NCI-H146 treated with DMSO at 0.1 percent for 48 hours (cell line): ENCODE results near the gene OSR1.
"Not testable (repeated sequence)": the region's sequence is repeated elsewhere in the genome, so short reads cannot be mapped to it uniquely, and the experiment has no call there.

Experiments used
- DNase-seq: peaks from one replicate; lab custom pipeline; 2025; ENCODE audit not compliant: unreplicated experiment; lab: John Stamatoyannopoulos, UW

Gene OSR1

GRCh38 chr2:19337202-19337601 is 21.2 kb downstream of the OSR1 start:
- DNase-seq = no peak

DNA sequence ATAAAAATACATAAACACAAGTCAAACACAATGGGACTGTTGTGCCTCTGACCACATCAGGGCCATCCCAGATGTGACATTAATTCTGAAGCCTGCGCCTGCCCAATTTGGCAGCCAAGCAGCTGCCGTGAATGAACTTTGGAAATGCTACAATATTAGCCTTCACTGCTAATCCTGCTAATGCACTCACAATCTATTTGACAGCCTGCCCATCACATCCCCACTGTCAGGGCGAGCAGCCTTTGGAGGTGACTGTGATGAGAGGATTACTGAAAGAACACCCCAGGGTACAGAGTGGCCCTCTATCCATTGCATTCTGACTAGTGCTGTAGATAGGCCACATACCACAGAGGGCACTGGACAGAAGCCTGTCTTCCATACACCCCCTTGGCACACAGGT is 21.6 kb downstream of the OSR1 start:
- no peak for DNase-seq

GRCh38 chr2:19332503-19332902 is 25.9 kb downstream of the OSR1 start:
- no peak for DNase-seq

GRCh38 chr2:19331450-19331849 is 27.0 kb downstream of the OSR1 start:
- DNase-seq = no peak

DNA sequence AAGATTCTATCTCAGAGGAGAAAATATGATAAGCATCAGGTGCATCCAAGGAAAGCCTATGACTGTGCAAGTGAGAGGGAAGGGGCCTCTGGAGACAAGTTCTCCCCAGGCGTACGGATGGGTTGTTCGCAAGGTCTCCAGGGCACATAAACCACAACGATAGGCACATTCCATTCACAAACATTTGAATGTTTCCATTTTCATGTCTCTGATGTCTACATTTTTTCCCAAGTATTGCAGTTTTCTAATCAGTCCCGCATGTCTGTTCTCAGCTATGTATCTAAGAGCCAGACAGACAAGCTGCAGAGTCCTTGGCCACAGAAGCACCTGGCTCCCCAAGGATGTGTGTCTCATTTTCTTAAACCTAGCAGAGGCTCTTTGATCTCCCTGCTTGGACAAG is 28.0 kb downstream of the OSR1 start:
- no peak for DNase-seq

DNA sequence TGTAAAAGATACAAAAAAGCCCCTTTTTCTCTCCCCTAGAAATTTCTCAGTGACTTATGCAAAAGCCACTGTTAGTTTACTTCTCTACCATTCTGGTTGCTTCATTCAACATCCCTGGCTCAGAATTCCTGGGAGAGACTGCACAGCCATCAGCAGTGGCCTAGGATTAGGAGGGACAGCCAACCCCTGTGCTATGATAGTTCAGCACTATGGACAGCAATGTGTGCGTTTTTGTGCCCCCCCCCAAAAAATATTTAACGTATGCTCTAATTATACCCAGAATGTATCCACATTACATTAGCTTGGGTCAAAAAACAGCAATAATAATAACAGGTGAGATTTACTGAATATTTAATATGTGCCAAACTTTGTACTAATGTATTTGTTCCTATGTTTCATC is 29.0 kb downstream of the OSR1 start:
- no peak for DNase-seq

- DNase-seq = no peak
These were observed 30.9 kb downstream of the OSR1 start for GRCh38 chr2:19327496-19327895.

- DNase-seq = no peak
These were observed 36.5 kb downstream of the OSR1 start for GRCh38 chr2:19321946-19322345.

DNA sequence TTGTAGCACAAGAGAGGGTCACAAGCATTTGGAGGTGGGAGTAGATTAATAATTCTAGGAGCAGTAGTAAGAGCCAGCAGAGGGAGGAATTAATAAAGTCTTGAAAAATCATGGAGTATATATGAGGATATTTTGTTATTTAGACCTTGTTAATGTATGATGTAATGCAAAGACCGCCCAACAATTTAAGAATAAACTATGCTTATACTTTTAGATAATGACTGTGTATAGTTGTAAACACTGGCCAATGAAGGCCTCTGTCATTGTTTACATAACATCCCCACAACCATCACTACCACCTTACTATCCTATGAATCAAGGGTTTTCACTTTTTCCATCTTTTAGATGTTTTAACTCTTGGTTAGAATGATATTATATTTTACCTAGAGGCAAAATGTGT is 37.6 kb downstream of the OSR1 start:
- DNase-seq = no peak

- DNase-seq = no peak
These were observed 38.7 kb downstream of the OSR1 start for GRCh38 chr2:19319698-19320097.

GRCh38 chr2:19319064-19319463 is 39.4 kb downstream of the OSR1 start:
- DNase-seq = no peak

- DNase-seq = no peak
These were observed 44.9 kb downstream of the OSR1 start for GRCh38 chr2:19313553-19313952.

DNA sequence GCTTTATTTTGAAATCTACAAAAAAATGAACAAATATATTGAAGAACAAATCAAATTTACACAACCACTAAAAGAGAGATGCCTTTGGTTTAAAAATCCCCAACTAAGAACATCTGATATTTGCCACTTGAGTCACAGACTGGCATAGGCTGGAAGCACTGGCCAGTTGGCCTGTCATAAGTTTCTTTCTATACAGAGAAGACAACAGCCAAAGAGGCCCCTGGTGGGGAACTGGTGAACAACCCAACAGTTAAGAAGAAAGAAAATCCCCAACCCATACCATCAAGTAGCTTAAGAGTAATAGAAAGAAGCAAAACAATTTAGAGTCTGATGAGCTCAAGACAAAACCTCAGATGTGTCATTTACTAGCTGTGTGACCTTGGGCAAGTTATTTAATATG is 45.5 kb downstream of the OSR1 start:
- no peak for DNase-seq

DNA sequence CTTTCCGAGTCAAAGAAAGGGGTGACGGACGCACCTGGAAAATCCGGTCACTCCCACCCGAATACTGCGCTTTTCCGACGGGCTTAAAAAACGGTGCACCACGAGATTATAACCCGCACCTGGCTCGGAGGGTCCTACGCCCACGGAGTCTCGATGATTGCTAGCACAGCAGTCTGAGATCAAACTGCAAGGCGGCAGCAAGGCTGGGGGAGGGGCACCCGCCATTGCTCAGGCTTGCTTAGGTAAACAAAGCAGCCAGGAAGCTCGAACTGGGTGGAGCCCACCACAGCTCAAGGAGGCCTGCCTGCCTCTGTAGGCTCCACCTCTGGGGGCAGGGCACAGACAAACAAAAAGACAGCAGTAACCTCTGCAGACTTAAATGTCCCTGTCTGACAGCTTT is 52.4 kb downstream of the OSR1 start:
- not testable (repeated sequence) for DNase-seq

GRCh38 chr2:19305400-19306055 is 52.9 kb downstream of the OSR1 start:
- peak; percentile 1 for DNase-seq

- no peak for DNase-seq
These were observed 56.7 kb downstream of the OSR1 start for GRCh38 chr2:19301706-19302105.
